CMK (cell line): ENCODE results near the gene LUC7L.
"Not testable (repeated sequence)": the region's sequence is repeated elsewhere in the genome, so short reads cannot be mapped to it uniquely, and the experiment has no call there.

Experiments
- DNase-seq: peaks from one replicate; pipeline ENCODE4 v3.0.0-alpha.2; 2010; ENCODE audit warnings: low read depth

LUC7L gene

DNA sequence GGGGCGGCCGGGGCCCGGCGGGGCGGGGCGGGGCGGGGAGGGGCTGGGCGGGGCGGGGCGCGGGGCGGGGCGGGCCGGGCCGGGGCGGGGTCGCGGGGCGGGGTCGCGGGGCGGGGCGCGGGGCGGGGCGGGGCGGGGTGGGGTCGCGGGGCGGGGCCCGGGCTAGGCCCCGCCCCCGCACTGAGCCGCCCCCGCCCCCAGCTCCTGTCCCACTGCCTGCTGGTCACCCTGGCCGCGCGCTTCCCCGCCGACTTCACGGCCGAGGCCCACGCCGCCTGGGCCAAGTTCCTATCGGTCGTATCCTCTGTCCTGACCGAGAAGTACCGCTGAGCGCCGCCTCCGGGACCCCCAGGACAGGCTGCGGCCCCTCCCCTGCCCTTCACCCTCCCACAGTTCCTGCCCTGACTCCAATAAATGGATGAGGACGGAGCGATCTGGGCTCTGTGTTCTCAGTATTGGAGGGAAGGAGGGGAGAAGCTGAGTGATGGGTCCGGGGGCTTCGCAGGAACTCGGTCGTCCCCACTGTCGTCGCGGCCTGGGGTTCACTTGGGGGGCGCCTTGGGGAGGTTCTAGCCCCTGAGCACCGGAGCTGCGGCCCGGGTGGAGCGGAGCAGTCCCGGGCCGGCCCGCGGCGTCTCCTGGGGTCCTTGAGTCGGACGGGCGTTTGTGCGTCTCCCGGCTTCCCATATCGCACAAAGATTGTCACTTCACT lies 64.3 kb downstream of the LUC7L start:
- DNase-seq, result no peak

DNA sequence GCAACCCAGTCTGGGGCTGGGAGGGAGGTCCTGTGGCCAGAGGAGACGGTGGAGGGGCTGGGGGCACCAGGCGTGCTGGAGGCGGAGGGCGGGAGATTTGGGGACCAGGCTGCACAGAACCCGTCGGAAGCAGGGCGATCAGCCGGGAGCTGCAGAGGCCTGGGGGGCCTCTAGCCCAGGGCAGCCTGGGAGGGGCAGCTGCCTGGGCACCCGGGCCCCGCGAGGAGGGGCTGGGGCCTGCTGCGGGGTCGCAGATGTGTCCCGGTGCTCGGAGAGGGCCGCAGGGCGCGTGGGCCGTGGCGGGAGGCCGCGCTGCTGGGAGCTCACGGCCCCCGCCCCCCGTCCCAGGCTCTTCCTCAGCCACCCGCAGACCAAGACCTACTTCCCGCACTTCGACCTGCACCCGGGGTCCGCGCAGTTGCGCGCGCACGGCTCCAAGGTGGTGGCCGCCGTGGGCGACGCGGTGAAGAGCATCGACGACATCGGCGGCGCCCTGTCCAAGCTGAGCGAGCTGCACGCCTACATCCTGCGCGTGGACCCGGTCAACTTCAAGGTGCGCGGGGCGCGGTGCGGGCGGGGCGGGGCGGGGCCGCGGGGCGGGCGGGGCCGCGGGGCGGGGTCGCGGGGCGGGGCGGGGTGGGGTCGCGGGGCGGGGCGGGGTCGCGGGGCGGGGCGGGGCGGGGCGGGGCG lies 65.0 kb downstream of the LUC7L start:
- DNase-seq, result not testable (repeated sequence)

DNA sequence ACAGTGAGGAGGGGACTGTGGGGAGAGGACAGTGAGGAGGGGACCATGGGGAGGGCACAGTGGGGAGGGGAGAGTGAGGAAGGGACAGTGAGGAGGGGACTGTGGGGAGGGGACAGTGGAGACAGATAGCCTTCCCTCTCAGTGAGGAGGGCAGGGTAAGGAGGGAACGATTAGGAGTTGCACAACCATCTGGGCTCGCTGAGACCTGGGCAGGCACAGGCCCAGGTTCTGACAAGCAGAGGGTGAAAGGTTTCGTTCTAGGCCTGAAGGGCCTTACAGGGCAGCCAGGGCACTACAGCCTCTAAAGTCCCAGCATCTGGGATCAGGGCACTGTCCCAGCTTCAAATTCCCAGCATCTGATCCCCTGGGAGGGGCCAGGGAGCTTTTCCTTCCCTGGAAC lies 65.6 kb downstream of the LUC7L start:
- DNase-seq, result not testable (repeated sequence)

DNA sequence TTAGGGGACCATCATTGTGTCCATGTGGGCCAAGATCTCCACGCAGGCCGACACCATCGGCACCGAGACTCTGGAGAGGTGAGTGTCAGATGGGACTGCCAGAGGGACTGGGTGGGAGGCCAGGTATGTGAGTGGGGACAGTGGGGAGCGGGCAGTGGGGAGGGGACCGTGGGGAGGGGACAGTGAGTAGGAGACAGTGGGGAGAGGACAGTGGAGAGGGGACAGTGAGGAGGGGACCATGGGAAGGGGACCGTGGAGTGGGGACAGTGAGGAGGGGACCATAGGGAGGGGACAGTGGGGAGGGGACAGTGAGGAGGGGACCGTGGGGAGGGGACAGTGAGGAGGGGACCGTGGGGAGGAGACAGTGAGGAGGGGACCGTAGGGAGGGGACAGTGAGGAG lies 66.1 kb downstream of the LUC7L start:
- not testable (repeated sequence) for DNase-seq

DNA sequence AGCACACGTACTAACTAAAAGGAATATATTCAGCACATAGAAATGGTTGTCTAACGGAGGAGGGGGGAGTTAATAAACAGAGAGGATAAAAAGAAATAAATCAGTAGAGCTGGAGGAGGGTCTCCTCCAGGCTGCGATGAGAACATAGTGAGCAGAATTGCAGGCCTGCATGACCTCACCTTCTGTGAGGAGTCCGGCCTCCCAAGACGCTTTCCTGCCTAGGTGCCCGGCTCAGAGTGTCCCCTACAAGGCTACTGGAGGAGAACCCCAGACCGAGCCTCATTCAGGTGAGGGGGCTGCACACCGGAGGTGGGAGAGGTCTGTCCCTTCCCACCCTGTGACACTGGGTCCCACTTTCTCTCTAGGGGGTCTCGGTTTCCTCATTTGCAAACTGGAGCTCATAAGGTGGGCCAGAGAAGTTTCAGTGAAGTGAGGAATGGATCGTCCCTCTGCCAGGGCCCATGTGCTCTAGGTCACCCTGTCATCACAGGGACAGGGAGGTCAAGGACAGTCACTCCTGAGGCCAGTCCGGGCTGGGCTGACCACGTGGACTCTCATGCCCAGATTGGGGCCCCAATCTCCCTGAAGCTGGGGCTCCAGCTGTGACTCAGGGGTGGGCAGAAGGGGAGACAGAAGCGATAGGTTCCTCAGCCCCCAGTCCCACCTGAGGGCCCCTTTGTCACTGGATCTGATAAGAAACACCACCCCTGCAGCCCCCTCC lies 66.8 kb downstream of the LUC7L start:
- no peak for DNase-seq

DNA sequence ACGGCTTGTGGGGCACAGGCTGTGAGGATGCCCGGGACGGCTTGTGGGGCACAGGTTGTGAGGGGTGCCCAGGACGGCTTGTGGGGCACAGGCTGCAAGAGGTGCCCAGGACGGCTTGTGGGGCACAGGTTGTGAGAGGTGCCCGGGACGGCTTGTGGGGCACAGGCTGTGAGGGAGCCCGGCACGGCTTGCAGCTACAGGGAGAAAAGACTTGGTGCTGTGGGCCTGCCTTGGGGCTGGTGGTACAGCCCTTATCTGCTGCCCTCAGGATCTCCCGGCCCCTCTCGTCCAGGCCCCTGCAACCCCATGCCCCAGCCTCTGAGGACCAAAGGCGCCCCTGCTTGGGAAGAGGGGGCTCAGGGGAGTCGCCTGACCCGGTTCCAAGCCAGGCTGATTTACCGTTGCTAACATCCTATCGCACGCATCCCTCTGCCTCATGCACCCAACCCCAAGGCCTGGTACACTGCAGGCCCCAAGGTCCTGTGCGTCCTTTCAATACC lies 68.5 kb downstream of the LUC7L start:
- no peak for DNase-seq

DNA sequence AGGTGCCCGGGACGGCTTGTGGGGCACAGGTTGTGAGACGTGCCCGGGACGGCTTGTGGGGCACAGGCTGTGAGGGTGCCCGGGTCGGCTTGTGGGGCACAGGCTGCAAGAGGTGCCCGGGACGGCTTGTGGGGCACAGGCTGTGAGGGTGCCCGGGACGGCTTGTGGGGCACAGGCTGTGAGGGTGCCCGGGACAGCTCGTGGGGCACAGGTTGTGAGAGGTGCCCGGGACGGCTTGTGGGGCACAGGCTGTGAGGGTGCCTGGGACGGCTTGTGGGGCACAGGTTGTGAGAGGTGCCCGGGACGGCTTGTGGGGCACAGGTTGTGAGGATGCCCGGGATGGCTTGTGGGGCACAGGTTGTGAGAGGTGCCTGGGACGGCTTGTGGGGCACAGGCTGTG lies 69.0 kb downstream of the LUC7L start:
- not testable (repeated sequence) for DNase-seq

DNA sequence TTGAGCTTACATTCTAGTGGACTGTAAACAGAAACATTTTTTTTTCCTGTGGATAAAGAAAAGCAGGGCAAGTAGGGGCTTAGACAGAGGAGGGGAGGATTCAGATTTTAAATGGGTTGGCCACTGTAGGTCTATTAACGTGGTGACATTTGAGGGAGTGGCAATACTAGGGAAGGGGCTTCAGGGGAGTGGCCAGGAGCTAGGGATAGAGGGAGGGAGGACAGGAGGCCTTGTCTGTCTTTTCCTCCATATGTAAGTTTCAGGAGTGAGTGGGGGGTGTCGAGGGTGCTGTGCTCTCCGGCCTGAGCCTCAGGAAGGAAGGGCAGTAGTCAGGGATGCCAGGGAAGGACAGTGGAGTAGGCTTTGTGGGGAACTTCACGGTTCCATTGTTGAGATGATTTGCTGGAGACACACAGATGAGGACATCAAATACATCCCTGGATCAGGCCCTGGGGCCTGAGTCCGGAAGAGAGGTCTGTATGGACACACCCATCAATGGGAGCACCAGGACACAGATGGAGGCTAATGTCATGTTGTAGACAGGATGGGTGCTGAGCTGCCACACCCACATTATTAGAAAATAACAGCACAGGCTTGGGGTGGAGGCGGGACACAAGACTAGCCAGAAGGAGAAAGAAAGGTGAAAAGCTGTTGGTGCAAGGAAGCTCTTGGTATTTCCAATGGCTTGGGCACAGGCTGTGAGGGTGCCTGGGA lies 70.0 kb downstream of the LUC7L start:
- no peak for DNase-seq

DNA sequence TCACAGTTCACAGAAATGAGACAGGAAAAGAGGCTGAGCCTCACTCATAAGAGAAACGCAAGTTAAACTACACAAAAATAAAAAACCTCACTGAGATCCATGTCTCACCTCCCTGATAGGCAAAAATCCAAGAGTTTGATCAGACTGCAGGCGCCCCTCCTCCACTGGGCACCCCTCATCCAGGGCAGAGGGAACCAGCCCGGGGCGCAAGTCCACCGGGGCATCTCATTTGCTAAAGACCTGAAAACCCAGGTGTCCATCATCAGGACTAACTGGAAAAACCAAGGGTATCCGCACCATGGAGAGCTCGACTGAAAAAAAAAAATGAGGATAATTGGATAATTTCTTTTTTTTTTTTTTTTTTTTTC lies 74.2 kb downstream of the LUC7L start:
- no peak for DNase-seq

DNA sequence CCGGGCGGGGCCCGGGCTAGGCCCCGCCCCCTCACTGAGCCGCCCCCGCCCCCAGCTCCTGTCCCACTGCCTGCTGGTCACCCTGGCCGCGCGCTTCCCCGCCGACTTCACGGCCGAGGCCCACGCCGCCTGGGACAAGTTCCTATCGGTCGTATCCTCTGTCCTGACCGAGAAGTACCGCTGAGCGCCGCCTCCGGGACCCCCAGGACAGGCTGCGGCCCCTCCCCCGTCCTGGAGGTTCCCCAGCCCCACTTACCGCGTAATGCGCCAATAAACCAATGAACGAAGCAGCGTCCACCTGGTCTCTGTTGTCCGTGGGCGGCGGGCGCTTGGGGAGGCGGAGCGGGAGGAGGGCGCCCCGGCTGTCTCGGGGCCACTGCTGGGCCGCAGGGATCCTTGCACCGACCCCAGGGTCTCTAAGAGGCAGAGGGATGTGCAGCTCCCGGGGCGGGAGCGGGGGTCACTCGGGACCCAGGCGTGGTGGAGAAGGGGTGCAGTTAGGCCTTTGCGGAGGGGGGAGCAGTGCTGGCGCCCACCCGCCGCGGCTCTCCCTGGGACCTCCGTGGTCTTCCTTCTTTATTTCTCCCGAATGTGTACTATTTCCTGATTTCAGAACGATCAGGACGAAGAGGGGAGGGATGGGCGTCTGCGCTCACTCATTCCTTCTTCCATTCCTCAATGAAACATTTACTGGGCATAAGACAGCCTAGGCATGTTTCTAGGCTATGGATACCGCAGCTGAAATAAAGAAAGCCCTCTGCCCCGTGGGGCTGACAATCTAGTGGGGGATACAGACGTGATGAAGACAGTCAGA lies 74.8 kb downstream of the LUC7L start:
- DNase-seq, result no peak

DNA sequence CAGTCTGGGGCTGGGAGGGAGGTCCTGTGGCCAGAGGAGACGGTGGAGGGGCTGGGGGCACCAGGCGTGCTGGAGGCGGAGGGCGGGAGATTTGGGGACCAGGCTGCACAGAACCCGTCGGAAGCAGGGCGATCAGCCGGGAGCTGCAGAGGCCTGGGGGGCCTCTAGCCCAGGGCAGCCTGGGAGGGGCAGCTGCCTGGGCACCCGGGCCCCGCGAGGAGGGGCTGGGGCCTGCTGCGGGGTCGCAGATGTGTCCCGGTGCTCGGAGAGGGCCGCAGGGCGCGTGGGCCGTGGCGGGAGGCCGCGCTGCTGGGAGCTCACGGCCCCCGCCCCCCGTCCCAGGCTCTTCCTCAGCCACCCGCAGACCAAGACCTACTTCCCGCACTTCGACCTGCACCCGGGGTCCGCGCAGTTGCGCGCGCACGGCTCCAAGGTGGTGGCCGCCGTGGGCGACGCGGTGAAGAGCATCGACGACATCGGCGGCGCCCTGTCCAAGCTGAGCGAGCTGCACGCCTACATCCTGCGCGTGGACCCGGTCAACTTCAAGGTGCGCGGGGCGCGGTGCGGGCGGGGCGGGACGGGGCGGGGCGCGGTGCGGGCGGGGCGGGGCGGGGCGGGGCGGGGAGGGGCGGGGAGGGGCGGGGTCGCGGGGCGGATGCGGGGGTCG lies 75.6 kb downstream of the LUC7L start:
- not testable (repeated sequence) for DNase-seq

DNA sequence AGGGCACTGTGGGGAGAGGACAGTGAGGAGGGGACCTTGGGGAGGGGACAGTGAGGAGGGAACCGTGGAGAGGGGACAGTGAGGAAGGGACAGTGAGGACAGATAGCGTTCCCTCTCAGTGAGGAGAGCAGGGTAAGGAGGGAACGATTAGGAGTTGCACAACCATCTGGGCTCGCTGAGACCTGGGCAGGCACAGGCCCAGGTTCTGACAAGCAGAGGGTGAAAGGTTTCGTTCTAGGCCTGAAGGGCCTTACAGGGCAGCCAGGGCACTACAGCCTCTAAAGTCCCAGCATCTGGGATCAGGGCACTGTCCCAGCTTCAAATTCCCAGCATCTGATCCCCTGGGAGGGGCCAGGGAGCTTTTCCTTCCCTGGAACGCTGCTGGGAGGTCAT lies 76.1 kb downstream of the LUC7L start:
- not testable (repeated sequence) for DNase-seq

DNA sequence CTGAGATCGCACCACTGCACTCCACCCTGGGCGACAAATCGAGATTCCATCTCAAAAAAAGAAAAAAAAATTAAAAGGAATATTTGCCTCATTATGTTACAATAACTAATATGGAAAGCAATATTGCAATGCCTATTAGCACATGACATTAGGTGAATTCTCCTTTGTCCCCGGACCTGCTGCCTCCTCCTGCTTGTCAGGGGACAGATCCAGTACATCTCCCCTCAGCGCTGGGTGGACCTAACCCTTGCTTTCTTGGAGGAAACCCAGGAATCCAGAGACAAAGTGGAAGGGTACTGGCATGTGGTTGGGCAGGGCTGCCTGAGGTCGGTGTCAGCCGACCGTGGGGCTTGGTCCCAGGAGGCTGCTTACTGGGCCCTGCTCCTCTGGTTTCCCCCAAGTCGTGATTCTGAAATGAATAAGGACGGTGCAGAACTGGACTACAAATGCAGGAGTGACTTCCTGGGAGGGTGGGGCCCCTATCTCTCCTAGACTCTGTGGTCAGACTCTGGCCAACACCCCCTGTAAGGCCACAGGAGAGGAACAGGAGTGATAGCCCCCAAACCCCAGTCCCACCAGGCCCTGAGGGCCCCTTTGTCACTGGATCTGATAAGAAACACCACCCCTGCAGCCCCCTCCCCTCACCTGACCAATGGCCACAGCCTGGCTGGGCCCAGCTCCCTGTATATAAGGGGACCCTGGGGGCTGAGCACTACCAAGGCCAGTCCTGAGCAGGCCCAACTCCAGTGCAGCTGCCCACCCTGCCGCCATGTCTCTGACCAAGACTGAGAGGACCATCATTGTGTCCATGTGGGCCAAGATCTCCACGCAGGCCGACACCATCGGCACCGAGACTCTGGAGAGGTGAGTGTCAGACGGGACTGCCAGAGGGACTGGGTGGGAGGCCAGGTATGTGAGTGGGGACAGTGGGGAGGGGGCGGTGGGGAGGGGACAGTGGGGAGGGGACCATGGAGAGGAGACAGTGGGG lies 76.8 kb downstream of the LUC7L start, which contains the start of gene HBZ:
HBZ (plus strand) TSS at position 504 of the 988 bp plus-strand sequence; CDS start at position 770, 266 bp downstream.
- DNase-seq, result no peak

DNA sequence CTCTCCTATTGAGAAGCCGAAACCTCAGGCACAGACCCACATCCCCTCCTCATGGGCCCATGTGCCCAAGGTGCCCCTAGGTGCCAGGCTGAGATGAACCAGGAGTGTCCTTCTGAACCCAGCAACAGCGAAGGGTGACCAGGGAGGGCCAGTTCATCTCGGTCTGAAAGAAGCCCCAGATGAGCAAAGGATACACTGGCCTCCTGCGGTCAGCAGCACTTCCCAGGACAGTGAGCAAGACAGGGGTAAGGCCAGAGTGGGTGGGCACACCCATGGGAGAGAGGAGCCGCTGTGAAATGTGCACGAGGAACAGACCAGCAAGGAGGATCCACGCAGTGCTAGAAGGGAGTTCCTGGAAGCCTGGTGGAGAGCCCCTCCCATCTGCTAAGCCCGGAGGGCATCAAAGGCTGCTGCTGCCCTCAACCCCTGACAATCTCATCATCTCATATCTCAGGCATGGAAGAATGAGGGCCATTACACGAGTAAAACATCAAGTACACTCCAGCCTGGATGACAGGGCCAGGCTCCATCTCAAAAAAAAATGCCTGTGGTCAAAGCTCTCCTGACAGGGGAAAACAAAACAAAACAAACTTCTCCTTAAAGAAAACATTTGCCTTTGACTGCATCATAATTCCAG lies 80.1 kb downstream of the LUC7L start:
- DNase-seq, result no peak

DNA sequence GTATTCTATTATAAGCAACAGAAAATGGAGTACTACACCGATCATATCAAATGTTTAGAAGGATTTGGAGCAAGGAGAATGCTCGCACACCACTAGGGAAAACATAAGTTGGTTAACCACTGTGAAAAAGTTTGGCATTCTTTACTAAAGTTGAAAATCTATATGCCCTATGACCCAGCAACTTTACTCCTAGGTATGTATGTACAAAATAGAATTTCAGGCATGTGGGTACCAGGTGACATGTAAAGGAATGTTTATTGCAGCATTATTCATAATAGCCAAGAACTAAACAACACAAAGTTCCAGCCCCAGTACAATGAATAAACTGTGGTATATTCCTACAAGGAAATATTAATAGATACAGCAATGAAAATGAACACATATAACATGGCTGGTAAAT lies 82.6 kb downstream of the LUC7L start:
- no peak for DNase-seq

DNA sequence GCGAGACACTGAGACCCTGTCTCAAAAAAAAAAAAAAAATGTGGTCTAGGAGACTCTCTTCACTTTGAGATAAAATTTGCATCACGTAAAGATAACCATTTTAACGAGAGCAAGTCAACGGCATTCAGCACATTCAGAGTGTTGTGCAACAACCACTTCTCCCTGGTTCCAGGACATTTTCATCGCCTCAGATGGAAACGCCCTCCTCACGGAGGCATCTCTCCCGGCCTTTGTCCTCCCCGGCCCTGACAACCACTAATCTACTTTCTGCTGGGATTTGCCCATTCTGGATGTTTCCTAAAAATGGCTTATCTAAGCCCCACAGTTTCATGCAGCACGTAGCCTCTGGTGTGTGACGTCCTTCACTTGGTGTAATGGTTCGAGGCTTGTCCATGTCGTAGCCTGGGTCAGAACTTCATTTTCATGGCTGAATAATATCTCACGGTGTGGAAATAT lies 84.4 kb downstream of the LUC7L start:
- no peak for DNase-seq

DNA sequence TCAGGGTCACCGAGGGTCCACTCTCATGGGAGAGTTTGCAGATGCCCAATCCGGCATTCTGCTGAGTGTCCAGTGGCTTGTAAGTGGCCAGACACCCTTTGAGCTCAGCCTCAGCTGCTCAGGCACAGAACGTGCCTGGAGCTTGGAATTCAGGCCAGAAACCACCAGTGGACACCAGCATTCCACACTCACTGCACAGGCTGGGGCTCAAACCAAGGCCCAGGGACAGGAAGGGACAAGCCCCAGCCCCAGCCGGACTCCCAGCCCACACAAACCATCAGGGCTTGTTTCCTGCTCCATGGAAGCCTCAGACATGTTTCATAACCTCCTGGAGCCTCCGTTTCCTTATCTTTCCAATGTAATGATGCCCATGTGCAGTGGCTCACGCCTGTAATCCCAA lies 85.8 kb downstream of the LUC7L start:
- DNase-seq, result no peak

DNA sequence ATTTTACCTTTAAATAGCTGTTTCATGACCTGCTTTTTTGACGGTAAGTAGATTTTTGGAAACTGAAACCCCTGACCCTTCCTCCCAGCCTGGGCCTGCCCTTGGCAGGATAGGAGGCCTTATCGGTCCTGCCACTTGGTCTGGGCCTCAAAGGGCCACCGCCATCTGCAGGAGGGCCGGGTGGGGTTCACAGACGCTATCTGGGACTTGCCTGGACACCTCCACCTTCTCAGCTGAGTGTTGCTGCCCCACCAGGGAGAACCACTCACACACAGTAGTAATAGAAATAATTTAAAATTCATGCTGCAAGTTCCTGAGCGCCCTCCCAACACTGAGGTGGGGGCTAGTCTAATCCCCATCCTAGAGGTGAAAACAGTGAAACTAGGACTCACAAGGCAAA lies 86.2 kb downstream of the LUC7L start:
- DNase-seq, result no peak

DNA sequence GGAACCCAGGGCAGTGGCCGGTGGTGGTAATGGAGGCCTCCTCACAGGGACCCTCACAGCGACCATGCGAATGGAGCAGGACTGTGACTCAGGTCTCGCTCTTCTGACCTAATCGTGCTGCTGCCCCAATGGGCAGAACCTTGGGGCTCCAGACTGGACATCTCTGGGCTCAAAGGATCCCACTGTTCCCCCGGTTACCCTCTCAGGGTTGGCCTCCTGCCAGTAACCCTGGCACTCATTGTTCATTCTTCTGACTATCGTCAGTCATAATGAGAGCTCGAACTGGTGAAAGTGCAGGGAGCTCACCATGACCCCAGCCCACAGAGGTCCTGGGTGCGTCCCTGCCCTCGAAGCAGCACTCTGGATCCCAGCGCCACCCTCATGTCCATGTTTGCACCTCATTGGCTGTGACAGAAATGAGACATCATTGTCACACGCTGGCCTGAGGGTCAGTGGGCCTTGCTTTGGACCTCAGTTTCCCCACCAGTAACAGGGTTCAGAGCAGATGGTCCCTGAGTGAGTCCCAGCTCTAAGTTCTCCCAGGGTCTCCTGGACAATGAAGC lies 86.8 kb downstream of the LUC7L start:
- DNase-seq, result no peak
